Adipocyte (in vitro differentiated cells): ENCODE results near the gene ACACB.

ENCODE experiments used
- DNase-seq: peaks from one replicate; pipeline ENCODE4 v3.0.0-alpha.2; 2015; ENCODE audit warnings: low read depth
- H3K27me3 ChIP-seq: replicated peaks from 2 replicates; pipeline ENCODE4 v1.7.0; 2013; ENCODE audit warnings: mild to moderate bottlenecking, low read length, moderate library complexity; ENCODE audit not compliant: control insufficient read depth, insufficient read depth
- H3K36me3 ChIP-seq: 2 replicates; pipeline ENCODE4 v1.7.0; 2013; ENCODE audit warnings: low read length, mild to moderate bottlenecking, moderate library complexity; ENCODE audit not compliant: control insufficient read depth, insufficient read depth, severe bottlenecking
- H3K4me1 ChIP-seq: 2 replicates; pipeline ENCODE4 v1.7.0; 2013; ENCODE audit warnings: mild to moderate bottlenecking, low read length, moderate library complexity; ENCODE audit not compliant: control insufficient read depth, insufficient read depth
- H3K4me3 ChIP-seq: 2 replicates; pipeline ENCODE4 v1.7.0; 2013; ENCODE audit warnings: mild to moderate bottlenecking, low read length, moderate library complexity
- H3K9ac ChIP-seq: 2 replicates; pipeline ENCODE4 v1.7.0; 2013; ENCODE audit warnings: mild to moderate bottlenecking, low read length, moderate library complexity
- H3K9me3 ChIP-seq: 2 replicates; pipeline ENCODE4 v1.7.0; 2013; ENCODE audit warnings: mild to moderate bottlenecking, low read length, moderate library complexity; ENCODE audit not compliant: control insufficient read depth

ACACB gene

DNA sequence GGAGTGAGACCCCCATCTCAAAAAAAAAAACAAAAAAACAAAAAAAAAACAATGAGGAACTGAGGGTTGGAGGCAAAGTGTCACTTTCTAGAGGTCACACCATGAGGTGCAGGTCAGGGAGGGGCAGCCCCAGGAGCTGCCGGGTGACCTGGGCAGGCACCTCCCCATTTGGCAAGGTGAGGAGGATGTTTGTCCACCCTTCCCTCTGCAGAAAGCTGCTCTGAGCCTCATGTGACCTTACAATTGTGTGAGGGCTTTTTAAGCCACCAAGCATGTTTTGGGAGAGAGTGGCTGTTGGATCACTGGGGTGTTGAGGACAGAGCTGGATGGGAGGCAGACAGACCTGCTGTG is 143.1 kb downstream of the ACACB start:
- Histone ChIP-seq H3K9ac (no peak overlapping the region), H3K9me3 (no peaks in the 10 kb centered on the region), H3K36me3 (peaks cover 94% of the 10 kb centered on the region), H3K27me3 (no peaks in the 10 kb centered on the region), H3K4me1 (no peaks in the 10 kb centered on the region), H3K4me3 (no peak overlapping the region)
- DNase-seq, result no peak

DNA sequence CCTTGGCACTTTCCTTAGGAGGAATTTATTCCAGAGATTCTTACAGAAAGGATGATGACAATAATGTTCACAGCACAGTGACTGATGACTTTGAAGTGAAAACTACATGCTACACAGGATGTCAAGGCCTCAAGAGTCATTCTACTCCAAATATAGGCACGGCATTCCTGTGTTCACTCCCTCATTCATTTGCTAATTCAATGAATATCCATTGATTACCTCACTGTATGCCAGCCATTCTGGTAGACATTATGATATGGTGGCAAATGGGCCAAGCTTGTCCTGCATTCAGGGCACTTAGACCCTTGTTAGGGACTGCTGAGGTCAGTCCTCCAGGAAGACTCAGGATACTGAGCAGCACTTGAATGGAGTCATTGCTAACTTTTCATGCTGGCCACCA is 144.7 kb downstream of the ACACB start:
- Histone ChIP-seq H3K4me1 (no peaks in the 10 kb centered on the region), H3K9ac (no peak overlapping the region), H3K4me3 (no peak overlapping the region), H3K9me3 (no peaks in the 10 kb centered on the region), H3K27me3 (no peaks in the 10 kb centered on the region), H3K36me3 (peaks cover 94% of the 10 kb centered on the region)
- no peak for DNase-seq

DNA sequence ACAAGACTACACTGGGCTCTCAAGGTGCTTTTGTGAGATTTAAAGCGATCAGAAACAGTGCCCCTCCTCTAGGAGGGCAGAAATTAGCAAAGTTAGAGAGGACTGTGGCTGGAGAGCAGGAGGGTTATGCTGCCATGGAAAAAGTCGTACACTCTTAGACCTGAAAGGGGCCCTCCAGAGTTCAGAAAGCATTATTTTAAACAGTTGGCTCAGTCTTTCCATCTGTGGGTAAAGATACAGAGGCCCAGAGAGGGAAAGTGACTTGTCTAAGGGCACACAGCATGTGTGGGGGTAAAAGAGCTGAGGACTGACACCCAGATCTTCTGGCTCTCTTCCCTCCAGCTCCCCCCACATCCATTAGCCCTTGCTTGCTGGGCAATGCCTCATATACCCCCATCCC is 145.6 kb downstream of the ACACB start:
- Histone ChIP-seq H3K9ac (no peak overlapping the region), H3K27me3 (no peaks in the 10 kb centered on the region), H3K9me3 (no peaks in the 10 kb centered on the region), H3K36me3 (peaks cover 95% of the 10 kb centered on the region), H3K4me1 (no peaks in the 10 kb centered on the region), H3K4me3 (no peak overlapping the region)
- no peak for DNase-seq

DNA sequence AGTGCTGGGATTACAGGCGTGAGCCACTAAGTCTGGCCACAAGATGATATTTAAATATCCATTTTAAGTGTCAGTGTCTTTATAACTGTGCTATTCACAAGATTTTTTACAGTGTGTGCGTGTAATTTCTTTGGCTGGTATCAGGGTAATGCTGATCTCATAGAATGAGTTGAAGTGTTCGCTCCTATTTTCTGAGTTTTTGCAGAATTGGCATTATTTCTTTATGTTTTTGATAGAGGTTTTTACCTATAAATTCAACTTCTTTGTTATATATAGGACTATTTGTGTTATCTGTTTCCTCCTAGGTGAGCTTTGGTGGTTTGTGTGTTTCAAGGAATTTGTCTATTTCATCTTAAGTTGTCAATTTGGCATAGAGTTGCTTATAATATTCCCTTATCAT is 147.1 kb downstream of the ACACB start:
- Histone ChIP-seq H3K9ac (no peak overlapping the region), H3K4me1 (no peaks in the 10 kb centered on the region), H3K9me3 (no peaks in the 10 kb centered on the region), H3K4me3 (no peak overlapping the region), H3K36me3 (peaks cover 97% of the 10 kb centered on the region), H3K27me3 (no peaks in the 10 kb centered on the region)
- no peak for DNase-seq

DNA sequence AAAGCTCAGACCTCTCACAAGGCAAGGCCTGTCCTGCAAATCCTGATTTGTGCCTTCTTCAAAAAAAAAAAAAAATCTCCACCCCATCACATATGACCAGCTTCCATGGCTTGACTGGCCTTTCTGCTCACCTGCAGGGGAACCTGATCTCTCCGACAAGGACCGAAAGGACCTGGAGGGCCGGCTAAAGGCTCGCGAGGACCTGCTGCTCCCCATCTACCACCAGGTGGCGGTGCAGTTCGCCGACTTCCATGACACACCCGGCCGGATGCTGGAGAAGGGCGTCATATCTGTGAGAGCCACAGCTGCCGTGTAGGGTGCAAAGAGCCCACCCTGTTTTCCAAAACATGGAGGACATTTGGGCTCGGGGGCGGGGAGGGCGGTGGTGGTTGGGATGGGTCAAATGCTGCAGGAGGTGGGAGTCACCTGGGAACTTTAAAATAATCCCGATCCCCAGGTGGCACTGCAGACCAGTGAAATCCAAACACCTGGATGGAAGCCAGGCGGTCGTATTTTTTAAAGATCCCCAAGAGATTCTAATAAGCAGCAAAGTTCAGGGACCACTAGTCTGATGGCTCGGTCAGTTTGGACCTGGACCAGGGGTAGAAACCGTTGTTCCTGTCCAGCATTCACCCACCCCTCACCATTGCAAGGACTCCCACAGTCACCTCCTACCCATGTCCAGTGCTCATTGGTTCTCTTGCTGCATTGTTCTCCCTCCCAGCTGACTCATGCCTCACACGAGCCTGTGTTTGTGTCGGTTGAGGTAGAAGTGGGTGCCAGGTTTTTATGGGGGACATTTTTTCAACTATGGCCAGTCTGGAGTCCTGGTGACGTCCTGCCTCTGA is 147.9 kb downstream of the ACACB start:
- Histone ChIP-seq H3K9me3 (no peaks in the 10 kb centered on the region), H3K27me3 (no peaks in the 10 kb centered on the region), H3K9ac (no peak overlapping the region), H3K36me3 (peaks cover 97% of the 10 kb centered on the region), H3K4me1 (no peaks in the 10 kb centered on the region), H3K4me3 (no peak overlapping the region)
- peak; percentile 63 for DNase-seq

DNA sequence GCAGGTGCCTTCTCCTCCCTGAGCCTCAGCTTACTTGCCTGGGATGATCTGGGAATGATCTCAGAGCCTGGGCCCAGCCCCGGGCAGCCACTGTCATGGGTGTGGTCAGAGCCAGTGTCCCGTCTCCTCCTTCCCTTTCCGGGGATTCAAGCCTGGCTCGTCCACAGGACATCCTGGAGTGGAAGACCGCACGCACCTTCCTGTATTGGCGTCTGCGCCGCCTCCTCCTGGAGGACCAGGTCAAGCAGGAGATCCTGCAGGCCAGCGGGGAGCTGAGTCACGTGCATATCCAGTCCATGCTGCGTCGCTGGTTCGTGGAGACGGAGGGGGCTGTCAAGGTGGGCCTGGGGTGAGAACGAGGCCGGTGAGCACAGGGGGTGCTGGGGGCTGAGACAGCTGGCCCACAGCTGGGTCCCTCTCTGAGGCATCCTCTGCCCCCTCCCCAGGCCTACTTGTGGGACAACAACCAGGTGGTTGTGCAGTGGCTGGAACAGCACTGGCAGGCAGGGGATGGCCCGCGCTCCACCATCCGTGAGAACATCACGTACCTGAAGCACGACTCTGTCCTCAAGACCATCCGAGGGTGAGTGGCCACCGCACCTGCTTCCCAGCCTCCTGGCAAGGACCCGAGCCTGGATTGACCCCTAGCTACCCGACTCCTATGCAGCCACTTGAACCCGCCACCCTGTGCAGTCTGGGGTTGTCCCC is 148.7 kb downstream of the ACACB start:
- Histone ChIP-seq H3K36me3 (peaks cover 97% of the 10 kb centered on the region), H3K27me3 (no peaks in the 10 kb centered on the region), H3K4me3 (no peak overlapping the region), H3K9me3 (no peaks in the 10 kb centered on the region), H3K4me1 (no peaks in the 10 kb centered on the region), H3K9ac (no peak overlapping the region)
- DNase-seq, result no peak

DNA sequence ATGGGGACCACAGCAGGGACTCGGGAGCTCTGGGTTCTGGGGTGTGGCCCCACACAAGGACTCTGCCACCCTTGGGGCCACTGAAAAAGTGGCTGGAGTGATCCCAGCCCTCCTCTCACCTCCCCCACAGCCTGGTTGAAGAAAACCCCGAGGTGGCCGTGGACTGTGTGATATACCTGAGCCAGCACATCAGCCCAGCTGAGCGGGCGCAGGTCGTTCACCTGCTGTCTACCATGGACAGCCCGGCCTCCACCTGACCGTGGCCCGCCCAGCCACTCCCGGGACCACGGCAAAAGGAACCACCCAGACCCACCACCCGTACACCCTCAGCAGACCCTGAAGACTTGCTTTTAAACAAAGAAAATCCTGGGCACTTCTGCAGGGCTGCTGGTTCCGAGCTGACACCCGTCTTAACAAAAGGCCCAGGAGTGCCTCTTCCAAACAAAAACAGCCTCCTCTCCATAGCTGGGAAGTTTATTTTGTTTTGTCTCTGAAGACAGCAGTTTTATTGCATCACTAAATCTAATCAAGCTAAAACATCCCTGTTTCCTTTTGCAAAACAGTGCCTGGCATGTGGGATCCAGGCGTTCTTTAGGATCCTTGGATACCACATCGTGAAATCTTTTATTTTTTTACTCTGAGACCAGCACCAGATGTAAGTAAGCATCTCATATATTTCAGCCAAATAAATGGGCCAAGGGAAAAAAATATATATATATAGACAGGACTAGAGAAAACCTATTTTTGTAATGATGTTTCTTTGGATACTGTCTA is 149.9 kb downstream of the ACACB start:
- DNase-seq, result peak; percentile 18

DNA sequence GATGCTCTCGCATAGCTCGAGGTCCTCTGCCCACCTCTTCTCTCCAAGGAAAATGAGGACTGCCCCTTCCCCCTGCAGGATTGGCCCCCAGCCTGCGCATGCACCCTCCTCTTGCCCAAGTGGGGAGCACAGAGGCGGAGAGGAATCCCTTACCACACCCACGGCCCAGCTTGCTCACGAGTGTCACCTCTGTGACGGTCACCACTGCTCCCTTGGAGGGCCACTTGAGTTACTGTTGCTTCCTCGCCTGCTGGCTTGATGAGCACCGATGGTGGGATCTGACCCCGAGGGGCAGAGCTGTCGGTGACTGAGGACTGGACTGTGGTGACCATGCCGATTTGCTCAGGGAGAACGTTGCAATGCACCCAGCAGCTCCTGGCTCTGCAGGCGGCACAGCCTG is 151.0 kb downstream of the ACACB start:
- no peak for DNase-seq
- no peak overlapping the region for H3K4me3 ChIP-seq

More for the DNA sequence above, 149.9 kb downstream of the ACACB start:
- Histone ChIP-seq H3K4me1 (no peaks in the 10 kb centered on the region), H3K4me3 (no peak overlapping the region), H3K36me3 (peaks cover 97% of the 10 kb centered on the region), H3K9me3 (no peaks in the 10 kb centered on the region), H3K9ac (no peak overlapping the region), H3K27me3 (no peaks in the 10 kb centered on the region)

DNA sequence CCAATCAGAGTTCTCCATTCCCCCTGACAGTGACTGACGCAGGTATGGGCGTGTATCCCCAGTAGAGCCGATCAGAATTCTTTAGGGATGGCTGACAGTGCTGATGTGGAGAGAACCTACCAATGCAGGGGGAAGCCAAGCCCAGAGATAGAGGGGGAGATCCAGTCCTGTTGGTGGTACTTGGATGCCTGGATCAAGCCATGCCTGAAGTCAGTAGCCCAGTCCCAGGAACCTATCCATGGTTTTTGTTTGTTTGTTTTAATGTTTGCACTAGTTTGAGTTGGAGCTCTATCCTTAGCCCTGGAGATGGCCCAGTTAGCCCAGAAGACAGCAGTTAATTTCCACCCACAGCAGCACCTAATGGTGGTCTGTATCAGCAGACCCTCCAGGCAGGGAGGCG is 152.5 kb downstream of the ACACB start:
- Histone ChIP-seq H3K4me1 (no peaks in the 10 kb centered on the region), H3K9ac (no peak overlapping the region), H3K9me3 (no peaks in the 10 kb centered on the region), H3K27me3 (no peaks in the 10 kb centered on the region), H3K4me3 (no peak overlapping the region), H3K36me3 (peaks cover 78% of the 10 kb centered on the region)
- DNase-seq, result no peak

More for the DNA sequence above, 151.0 kb downstream of the ACACB start:
- Histone ChIP-seq H3K4me1 (no peaks in the 10 kb centered on the region), H3K9ac (no peak overlapping the region), H3K9me3 (no peaks in the 10 kb centered on the region), H3K36me3 (peaks cover 92% of the 10 kb centered on the region), H3K27me3 (no peaks in the 10 kb centered on the region)

DNA sequence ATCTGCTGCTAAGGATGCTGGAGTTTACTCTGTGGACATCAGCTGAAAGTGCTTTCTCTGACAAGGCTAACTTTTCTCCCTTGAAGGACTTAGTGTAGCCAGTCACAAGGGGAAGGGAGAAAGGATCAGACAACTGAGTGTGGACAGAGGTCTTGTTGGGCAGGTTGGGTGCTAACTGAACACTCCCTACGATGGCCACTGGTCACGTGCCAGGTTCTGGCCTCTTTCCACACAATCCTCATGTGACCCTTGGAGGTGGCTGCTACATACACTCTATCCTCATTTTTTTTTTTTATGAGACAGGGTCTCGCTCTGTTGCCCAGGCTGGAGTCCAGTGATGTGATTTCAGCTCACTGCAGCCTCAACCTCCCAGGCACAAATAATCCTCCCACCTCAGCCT is 153.0 kb downstream of the ACACB start:
- Histone ChIP-seq H3K9ac (no peak overlapping the region), H3K36me3 (peaks cover 73% of the 10 kb centered on the region), H3K9me3 (no peaks in the 10 kb centered on the region), H3K4me1 (no peaks in the 10 kb centered on the region), H3K27me3 (no peaks in the 10 kb centered on the region), H3K4me3 (no peak overlapping the region)
- no peak for DNase-seq

DNA sequence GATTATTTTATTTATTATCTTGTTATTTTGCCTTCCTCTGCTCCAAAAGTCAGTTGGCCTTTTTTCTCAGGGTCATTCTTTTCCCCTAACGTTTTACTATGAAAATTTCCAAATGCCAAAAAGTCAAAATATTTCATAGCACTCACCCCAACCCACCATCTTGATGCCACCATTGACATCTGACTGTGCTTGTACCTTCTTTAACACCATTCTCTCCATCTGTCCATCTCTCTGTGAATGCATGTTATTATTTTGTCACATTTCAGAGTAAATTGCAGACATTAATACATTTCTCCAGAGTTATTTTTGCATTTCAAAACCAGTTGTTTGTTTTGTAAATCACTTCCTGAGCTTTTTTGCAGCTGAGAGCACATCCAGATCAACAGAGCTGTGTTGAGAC is 154.1 kb downstream of the ACACB start:
- Histone ChIP-seq H3K9me3 (no peaks in the 10 kb centered on the region), H3K36me3 (peaks cover 62% of the 10 kb centered on the region), H3K4me3 (no peak overlapping the region), H3K27me3 (no peaks in the 10 kb centered on the region), H3K9ac (no peak overlapping the region), H3K4me1 (no peaks in the 10 kb centered on the region)
- no peak for DNase-seq
